HL-60 (cell line): ENCODE data around the gene TAB2.

Source experiments
- DNase-seq, 2 experiments: peaks; one replicate each; pipeline ENCODE4 v3.0.0-alpha.2; 2010 to 2020; ENCODE audit warnings: low read depth in 1 of 2, low spot score in 1 of 2
- H3K27ac ChIP-seq: fragments of 250-450 bp; sonication (Bioruptor Pico); replicated peaks from 2 replicates; pipeline ENCODE4 v1.5.1; 2020; ENCODE audit warnings: mild to moderate bottlenecking, moderate library complexity
- H3K27me3 ChIP-seq: fragments of 250-450 bp; sonication (Bioruptor Pico); 2 replicates; pipeline ENCODE4 v1.5.1; 2021; ENCODE audit warnings: mild to moderate bottlenecking, moderate library complexity; ENCODE audit not compliant: insufficient read depth, poor library complexity, severe bottlenecking
- H3K4me3 ChIP-seq: replicated peaks from 2 replicates; pipeline ENCODE4 v1.5.1; 2011; ENCODE audit warnings: mild to moderate bottlenecking, control low read depth, low read length; ENCODE audit not compliant: insufficient read depth
- GABPA ChIP-seq: IDR thresholded peaks from 2 replicates; pipeline ENCODE4 v1.6.1; 2012; ENCODE audit warnings: low read depth
- POLR2AphosphoS5 ChIP-seq: IDR thresholded peaks from 2 replicates; pipeline ENCODE4 v1.6.1; 2012; ENCODE audit warnings: low read depth
- SPI1 ChIP-seq: IDR thresholded peaks from 2 replicates; pipeline ENCODE4 v1.6.1; 2012; ENCODE audit warnings: low read depth, mild to moderate bottlenecking, borderline replicate concordance
- TF ChIP-seq, protein P1 (sequence below): IDR thresholded peaks from 2 replicates; pipeline ENCODE4 v1.6.1; 2012; ENCODE audit warnings: low read depth; ENCODE audit not compliant: insufficient replicate concordance
- TF ChIP-seq, protein P2 (sequence below): IDR thresholded peaks from one replicate; pipeline ENCODE4 v1.5.1; 2011; ENCODE audit warnings: low read length, control low read depth, inconsistent platforms; ENCODE audit not compliant: insufficient read depth

The TAB2 gene

DNA sequence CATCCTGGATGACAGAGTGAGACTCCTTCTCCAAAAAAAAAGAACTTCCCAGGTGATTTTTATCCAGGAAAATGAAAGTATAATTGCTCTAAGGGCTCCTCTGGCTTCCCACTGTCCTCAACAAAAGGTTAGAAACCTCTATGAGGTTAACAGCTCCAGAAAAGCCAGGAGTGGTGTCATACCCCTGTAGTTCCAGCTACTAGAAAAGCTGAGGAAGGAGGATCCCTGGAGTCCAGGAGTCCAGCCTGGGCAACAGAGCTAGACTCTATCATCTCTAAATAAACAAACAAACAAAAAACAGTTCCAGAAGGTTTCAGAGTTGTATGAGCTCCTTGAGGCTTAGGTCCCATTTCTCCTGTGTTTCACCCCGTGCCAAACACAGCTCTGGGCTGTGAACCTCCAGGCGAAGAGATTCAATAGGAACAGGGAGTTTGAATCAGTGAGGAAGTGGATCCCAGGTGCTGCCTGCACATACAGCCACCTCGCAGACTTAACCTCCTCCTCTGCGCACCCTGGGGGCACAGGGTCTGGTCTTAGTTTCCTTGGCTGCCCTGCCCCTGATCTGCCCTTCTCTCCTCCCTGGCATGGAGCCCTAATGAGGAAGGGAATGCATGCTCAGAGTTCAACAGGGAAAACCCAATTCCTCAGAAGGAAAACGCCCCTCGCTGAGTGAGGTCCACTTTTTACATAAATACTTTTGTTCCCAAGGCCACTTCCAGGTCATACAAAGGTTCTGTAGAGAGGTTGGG, 136.3 kb downstream of the TAB2 start:
- no peak overlapping the region for H3K27ac ChIP-seq
- no peaks in the 10 kb centered on the region for H3K27me3 ChIP-seq
- TF ChIP-seq, protein P1, sequence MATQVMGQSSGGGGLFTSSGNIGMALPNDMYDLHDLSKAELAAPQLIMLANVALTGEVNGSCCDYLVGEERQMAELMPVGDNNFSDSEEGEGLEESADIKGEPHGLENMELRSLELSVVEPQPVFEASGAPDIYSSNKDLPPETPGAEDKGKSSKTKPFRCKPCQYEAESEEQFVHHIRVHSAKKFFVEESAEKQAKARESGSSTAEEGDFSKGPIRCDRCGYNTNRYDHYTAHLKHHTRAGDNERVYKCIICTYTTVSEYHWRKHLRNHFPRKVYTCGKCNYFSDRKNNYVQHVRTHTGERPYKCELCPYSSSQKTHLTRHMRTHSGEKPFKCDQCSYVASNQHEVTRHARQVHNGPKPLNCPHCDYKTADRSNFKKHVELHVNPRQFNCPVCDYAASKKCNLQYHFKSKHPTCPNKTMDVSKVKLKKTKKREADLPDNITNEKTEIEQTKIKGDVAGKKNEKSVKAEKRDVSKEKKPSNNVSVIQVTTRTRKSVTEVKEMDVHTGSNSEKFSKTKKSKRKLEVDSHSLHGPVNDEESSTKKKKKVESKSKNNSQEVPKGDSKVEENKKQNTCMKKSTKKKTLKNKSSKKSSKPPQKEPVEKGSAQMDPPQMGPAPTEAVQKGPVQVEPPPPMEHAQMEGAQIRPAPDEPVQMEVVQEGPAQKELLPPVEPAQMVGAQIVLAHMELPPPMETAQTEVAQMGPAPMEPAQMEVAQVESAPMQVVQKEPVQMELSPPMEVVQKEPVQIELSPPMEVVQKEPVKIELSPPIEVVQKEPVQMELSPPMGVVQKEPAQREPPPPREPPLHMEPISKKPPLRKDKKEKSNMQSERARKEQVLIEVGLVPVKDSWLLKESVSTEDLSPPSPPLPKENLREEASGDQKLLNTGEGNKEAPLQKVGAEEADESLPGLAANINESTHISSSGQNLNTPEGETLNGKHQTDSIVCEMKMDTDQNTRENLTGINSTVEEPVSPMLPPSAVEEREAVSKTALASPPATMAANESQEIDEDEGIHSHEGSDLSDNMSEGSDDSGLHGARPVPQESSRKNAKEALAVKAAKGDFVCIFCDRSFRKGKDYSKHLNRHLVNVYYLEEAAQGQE, result no peak
- no peak for TF ChIP-seq SPI1
- TF ChIP-seq POLR2AphosphoS5, result no peak
- DNase-seq, result no peak
- no peak overlapping the region for H3K4me3 ChIP-seq

DNA sequence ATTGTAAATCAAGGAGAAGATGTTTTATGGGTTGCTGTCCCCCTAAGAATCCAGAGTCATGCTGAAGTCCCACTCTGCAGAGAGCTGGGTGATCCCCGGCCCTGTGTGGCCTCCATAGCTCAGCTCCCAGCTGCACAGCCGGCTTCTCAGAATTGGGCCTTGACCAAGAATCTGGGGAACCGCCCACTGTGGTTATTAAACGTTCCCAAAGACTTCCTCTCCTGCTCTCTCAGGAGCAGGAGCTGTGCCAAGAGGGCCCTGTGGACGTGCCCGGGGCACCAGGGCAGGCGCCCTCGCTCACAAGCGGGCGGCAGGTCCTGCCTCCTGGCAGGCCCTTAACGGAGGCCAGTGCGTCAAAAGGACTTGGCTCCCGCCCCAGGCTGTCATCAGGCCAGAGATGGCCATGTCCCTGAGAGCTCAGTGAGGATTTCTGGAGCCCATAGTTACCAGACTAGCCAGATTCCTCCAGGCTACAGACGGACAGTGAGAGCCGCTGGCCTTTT, 136.9 kb downstream of the TAB2 start:
- Histone ChIP-seq H3K27ac (no peak overlapping the region), H3K27me3 (no peaks in the 10 kb centered on the region), H3K4me3 (no peak overlapping the region)
- TF ChIP-seq, protein P1, result no peak
- peak; percentile 61; the same call in 1 of the 2 replicates for TF ChIP-seq SPI1
- DNase-seq, result peak in 1 of 2 experiments; percentile 14

DNA sequence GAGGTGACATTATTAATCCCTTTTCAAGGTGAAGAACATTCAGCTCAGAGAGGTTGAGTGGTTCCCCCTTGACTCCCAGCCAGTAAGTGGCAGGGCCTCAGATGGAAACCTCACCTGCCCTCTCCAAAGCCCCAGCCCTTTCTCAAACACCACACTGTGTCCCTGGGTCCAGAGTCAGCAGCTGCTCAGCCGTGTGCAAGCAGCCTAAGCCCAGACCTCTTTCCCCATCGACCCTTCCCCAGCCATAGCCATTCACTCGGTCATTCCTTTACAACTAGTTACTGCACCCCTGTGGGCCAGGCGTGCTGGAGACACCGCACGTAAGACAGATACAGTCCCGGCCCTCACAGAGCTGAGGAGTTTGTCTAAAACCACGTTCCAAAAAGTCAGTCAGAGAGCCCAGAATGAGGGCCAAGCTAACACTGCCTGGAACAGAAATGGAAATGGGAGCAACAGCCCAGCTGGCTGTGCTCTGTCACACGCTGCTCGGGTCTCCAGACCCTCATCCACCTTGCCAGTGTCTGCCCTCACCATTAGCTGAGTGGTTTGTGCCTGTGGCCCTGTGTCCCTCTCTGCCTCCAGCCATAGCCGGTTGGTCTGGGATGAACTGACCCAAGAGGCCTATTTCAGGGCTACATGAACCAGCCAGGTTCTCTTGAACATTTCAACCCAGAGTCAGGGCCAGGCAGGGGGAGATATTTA, 137.7 kb downstream of the TAB2 start:
- TF ChIP-seq, protein P1, result no peak
- no peak for TF ChIP-seq GABPA
- TF ChIP-seq, protein P2, sequence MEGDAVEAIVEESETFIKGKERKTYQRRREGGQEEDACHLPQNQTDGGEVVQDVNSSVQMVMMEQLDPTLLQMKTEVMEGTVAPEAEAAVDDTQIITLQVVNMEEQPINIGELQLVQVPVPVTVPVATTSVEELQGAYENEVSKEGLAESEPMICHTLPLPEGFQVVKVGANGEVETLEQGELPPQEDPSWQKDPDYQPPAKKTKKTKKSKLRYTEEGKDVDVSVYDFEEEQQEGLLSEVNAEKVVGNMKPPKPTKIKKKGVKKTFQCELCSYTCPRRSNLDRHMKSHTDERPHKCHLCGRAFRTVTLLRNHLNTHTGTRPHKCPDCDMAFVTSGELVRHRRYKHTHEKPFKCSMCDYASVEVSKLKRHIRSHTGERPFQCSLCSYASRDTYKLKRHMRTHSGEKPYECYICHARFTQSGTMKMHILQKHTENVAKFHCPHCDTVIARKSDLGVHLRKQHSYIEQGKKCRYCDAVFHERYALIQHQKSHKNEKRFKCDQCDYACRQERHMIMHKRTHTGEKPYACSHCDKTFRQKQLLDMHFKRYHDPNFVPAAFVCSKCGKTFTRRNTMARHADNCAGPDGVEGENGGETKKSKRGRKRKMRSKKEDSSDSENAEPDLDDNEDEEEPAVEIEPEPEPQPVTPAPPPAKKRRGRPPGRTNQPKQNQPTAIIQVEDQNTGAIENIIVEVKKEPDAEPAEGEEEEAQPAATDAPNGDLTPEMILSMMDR, result no peak
- Histone ChIP-seq H3K4me3 (no peak overlapping the region), H3K27ac (no peak overlapping the region), H3K27me3 (no peaks in the 10 kb centered on the region)
- DNase-seq, result no peak

DNA sequence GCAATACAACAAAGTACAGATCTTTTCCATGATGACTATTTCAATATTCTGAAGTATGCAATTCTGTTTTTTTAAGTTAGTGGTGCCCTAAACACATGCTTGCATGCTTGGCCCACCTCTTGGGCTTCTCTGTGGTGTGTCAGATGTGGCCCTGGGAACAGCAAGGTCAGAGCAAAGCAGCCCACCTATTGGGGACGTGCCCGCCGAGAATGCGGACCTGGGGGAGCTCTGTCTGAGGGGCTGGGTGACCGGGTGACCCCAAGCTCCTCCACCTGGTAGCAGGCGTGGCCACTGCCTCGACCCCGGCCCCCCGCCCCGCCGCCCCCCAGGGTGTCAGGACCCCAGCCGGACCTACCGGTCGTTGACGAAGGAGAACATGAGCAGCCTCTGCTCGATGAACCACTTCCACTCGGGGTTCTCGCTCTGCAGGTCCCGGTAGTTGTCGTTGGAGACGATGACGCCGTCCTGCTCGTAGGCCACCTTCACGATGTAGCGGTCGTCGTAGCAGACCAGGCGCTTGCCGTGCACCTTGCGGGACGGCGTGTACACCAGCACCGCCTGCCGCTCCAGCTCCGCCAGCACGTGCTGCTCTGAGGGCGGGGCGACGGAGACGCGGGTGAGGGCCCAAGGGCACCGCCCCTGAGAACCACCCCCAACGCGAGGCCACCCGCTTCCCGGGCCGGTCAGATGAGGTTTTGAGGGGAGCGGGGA, 139.0 kb downstream of the TAB2 start:
- Histone ChIP-seq H3K27ac (no peak overlapping the region), H3K27me3 (no peaks in the 10 kb centered on the region), H3K4me3 (no peak overlapping the region)
- no peak for TF ChIP-seq SPI1
- no peak for DNase-seq
